ENCODE data around the gene PODXL2. TPM values are rescaled to one million over a fixed set of nuclear protein-coding genes. Genes with fewer than 3 reads are reported as not detected.
A peak's percentile ranks its signal among the peaks of the same experiment; 100 is the strongest.

The PODXL2 gene
- total RNA-seq, 4 donors from 2014 or later = 1.5 to 3.2 (median 2.0) TPM

DNA sequence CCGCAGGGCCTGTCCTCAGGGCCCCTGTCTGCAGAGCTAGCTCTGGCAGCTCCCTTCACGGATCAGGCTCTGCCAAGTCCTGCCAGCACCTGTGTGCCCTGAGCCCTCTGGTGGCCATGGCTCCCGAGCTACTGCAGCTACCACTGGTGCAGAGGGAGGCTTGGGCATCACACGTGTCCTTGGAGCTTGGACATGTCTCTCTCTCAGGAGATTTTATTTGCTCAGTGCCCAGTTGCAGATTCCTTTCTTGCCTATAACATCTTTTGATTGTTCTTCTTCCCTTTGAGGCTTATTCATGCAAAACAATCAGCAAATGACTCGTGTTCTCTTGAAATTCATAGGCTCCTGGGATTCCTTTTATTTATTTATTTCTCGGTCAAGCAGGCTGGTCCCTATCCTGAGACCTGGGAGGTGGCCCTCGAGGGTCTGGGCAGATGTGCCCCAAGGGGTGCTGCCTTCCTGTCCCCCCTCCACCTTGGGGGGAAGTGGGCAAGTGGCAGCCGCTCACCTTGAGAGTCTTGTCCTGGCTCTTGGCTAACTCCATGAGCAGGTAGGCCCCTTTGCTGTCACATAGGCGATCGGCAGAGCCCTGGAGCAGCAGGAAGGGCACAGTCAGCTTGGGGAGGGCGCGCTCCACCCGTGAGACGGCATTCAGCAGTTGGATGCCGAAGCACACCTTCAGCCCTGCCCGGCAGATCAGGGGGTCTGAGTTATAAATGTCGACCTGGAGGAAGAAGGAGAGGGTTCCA, 65.7 kb downstream of the PODXL2 start:
- ATAC-seq = peak; percentile 32 to 34
- intact Hi-C loops (cut with DNase I; ENCODE audit: low total_unique reads) = loop anchor here (1.0 to 5.0 kb wide), 2 partner anchors 42 to 68 kb away; no protein-coding TSS in a partner anchor
- H3K27ac ChIP-seq = peak overlapping the region in 3 of 4 donors; percentile 42 to 89 (median 47)

GRCh38 chr3:127697551-127698240, 68.7 kb downstream of the PODXL2 start:
- no peak for TF ChIP-seq CTCF (IDR thresholded peaks at IDR 0.05 in 4 of 5, conservative IDR thresholded peaks at IDR 0.05 in 1 of 5)
- peak; percentile 5 to 50 for TF ChIP-seq POLR2A (IDR thresholded peaks at IDR 0.05)
- no peaks in the 10 kb centered on the region for H3K36me3 ChIP-seq
- peak overlapping the region; percentile 88 to 96 (median 92) for H3K27ac ChIP-seq
- peaks cover 61 to 71% of the 10 kb centered on the region in 2 donors for H3K4me1 ChIP-seq
- DNase-seq (peak; percentile 66 to 84), ATAC-seq (peak; percentile 83 to 87)
- in situ Hi-C loops (cut with MboI; ENCODE audit: low sequenced_read_pairs in 4 of 4) (no loop called here), intact Hi-C loops (cut with DNase I; ENCODE audit: low total_unique reads) (loop anchor here (1.0 to 5.0 kb wide), 4 partner anchors 65 to 125 kb away; partner anchors contain the start of genes MGLL and TPRA1)
- H3K9me3 ChIP-seq = no peaks in the 10 kb centered on the region
- H3K4me3 ChIP-seq = peak overlapping the region; percentile 47 to 70 (median 50)
- H3K27me3 ChIP-seq = no peaks in the 10 kb centered on the region

More for the DNA sequence above, 65.7 kb downstream of the PODXL2 start:
- peaks cover 37 to 45% of the 10 kb centered on the region in 2 donors for H3K4me1 ChIP-seq
- DNase-seq = peak; percentile 74 to 88
- TF ChIP-seq CTCF (IDR thresholded peaks at IDR 0.05 in 4 of 5, conservative IDR thresholded peaks at IDR 0.05 in 1 of 5) = peak; percentile 41 to 67 (median 65)
- no peak for TF ChIP-seq POLR2A (IDR thresholded peaks at IDR 0.05)
- no peaks in the 10 kb centered on the region for H3K27me3 ChIP-seq
- in situ Hi-C loops (cut with MboI; ENCODE audit: low sequenced_read_pairs in 4 of 4) = no loop called here
- peaks cover 0 to 12% of the 10 kb centered on the region in 2 donors for H3K36me3 ChIP-seq
- H3K9me3 ChIP-seq = no peaks in the 10 kb centered on the region
- H3K4me3 ChIP-seq = no peak overlapping the region

DNA sequence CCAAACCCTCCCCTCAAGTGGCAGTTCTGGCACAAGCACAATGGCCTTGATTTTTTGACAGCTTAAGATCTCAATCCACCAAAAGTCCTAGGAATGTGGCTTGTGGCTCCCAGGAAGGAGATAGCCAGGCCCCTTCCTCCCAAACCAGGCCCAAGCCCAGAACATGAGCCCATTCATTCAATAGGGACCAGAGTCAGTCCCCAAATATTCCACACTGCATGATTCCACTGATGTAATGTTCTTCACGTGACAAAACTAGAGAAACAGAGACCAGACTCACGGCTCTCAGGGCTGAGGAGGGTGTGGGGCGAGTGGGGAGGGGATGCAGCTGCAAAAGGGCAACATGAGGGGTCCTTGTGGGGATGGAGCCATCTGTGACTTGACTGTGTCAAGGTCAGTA, 69.3 kb downstream of the PODXL2 start:
- peak overlapping the region in 3 of 4 donors; percentile 48 to 70 (median 51) for H3K4me3 ChIP-seq
- in situ Hi-C loops (cut with MboI; ENCODE audit: low sequenced_read_pairs in 4 of 4) = no loop called here

More for the DNA sequence above, 69.3 kb downstream of the PODXL2 start:
- Histone ChIP-seq H3K36me3 (no peaks in the 10 kb centered on the region), H3K4me1 (peaks cover 62 to 77% of the 10 kb centered on the region in 2 donors), H3K9me3 (no peaks in the 10 kb centered on the region), H3K27me3 (no peaks in the 10 kb centered on the region), H3K27ac (peak overlapping the region; percentile 88 to 96 (median 92))
- DNase-seq = no peak
- intact Hi-C loops (cut with DNase I; ENCODE audit: low total_unique reads) = loop anchor here (5.0 kb wide), 1 partner anchor 64 kb away; no protein-coding TSS in a partner anchor
- ATAC-seq = no peak
- TF ChIP-seq POLR2A (IDR thresholded peaks at IDR 0.05) = no peak
- no peak for TF ChIP-seq CTCF (IDR thresholded peaks at IDR 0.05 in 4 of 5, conservative IDR thresholded peaks at IDR 0.05 in 1 of 5)

Data from gastrocnemius medialis (tissue), 4 donors.